Ishikawa (cell line): Measurements from ENCODE around the gene GYG2.

Experiments
- CEBPB ChIP-seq: IDR thresholded peaks from 2 replicates; pipeline ENCODE4 v1.6.1; 2012
- CREB1 ChIP-seq: IDR thresholded peaks from 2 replicates; pipeline ENCODE4 v1.6.1; 2012; ENCODE audit warnings: low read depth
- EGR1 ChIP-seq: IDR thresholded peaks from 2 replicates; pipeline ENCODE4 v1.6.1; 2012
- EP300 ChIP-seq: IDR thresholded peaks from 2 replicates; pipeline ENCODE4 v1.6.1; 2012; ENCODE audit warnings: borderline replicate concordance
- FOXM1 ChIP-seq: IDR thresholded peaks from 2 replicates; pipeline ENCODE4 v1.6.1; 2012; ENCODE audit warnings: low read depth, borderline replicate concordance
- NFIC ChIP-seq: IDR thresholded peaks from 2 replicates; pipeline ENCODE4 v1.6.1; 2012
- RAD21 ChIP-seq: IDR thresholded peaks from 2 replicates; pipeline ENCODE4 v1.6.1; 2012; ENCODE audit warnings: low read depth
- TAF1 ChIP-seq: IDR thresholded peaks from 2 replicates; pipeline ENCODE4 v1.6.1; 2012; ENCODE audit warnings: low read depth, mild to moderate bottlenecking
- TCF12 ChIP-seq: IDR thresholded peaks from 2 replicates; pipeline ENCODE4 v1.6.1; 2012; ENCODE audit warnings: low read depth
- TEAD4 ChIP-seq: IDR thresholded peaks from 2 replicates; pipeline ENCODE4 v1.6.1; 2012
- YY1 ChIP-seq: IDR thresholded peaks from 2 replicates; pipeline ENCODE4 v1.6.1; 2012; ENCODE audit warnings: low read depth
- ZBTB7A ChIP-seq: IDR thresholded peaks from 2 replicates; pipeline ENCODE4 v1.6.1; 2012; ENCODE audit warnings: low read depth
- TF ChIP-seq, protein P1 (sequence below): IDR thresholded peaks from 2 replicates; pipeline ENCODE4 v1.6.1; 2012; ENCODE audit warnings: low read depth, mild to moderate bottlenecking
- TF ChIP-seq, protein P2 (sequence below): IDR thresholded peaks from 2 replicates; pipeline ENCODE4 v1.6.1; 2012
- TF ChIP-seq, protein P3 (sequence below): IDR thresholded peaks from 2 replicates; pipeline ENCODE4 v1.6.1; 2012

The GYG2 gene

DNA sequence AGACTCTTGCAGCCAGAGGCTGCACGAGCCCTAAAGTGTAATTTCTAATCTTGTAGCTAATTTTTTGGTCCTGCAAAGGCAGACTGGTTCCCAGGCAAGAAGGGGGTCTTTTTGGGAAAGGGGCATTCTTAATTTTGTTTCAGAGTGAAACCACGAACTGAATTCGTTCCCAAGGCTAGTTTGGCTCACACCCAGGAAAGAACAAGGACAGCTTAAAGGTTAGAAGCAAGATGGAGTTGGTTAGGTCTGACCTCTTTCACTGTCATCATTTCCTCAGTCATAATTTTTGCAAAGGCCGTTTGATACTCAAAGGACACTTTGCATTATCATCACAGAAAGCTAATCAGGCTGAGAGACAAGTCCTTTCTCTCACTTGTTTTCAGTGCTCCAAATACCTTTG is 46.0 kb upstream of the GYG2 start:
- TF ChIP-seq FOXM1, result no peak
- no peak for TF ChIP-seq TEAD4
- no peak for TF ChIP-seq TCF12
- TF ChIP-seq, protein P1, sequence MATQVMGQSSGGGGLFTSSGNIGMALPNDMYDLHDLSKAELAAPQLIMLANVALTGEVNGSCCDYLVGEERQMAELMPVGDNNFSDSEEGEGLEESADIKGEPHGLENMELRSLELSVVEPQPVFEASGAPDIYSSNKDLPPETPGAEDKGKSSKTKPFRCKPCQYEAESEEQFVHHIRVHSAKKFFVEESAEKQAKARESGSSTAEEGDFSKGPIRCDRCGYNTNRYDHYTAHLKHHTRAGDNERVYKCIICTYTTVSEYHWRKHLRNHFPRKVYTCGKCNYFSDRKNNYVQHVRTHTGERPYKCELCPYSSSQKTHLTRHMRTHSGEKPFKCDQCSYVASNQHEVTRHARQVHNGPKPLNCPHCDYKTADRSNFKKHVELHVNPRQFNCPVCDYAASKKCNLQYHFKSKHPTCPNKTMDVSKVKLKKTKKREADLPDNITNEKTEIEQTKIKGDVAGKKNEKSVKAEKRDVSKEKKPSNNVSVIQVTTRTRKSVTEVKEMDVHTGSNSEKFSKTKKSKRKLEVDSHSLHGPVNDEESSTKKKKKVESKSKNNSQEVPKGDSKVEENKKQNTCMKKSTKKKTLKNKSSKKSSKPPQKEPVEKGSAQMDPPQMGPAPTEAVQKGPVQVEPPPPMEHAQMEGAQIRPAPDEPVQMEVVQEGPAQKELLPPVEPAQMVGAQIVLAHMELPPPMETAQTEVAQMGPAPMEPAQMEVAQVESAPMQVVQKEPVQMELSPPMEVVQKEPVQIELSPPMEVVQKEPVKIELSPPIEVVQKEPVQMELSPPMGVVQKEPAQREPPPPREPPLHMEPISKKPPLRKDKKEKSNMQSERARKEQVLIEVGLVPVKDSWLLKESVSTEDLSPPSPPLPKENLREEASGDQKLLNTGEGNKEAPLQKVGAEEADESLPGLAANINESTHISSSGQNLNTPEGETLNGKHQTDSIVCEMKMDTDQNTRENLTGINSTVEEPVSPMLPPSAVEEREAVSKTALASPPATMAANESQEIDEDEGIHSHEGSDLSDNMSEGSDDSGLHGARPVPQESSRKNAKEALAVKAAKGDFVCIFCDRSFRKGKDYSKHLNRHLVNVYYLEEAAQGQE, result no peak
- TF ChIP-seq, protein P2, sequence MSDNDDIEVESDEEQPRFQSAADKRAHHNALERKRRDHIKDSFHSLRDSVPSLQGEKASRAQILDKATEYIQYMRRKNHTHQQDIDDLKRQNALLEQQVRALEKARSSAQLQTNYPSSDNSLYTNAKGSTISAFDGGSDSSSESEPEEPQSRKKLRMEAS, result no peak
- TF ChIP-seq EGR1, result no peak
- TF ChIP-seq TAF1, result no peak
- TF ChIP-seq RAD21, result no peak
- TF ChIP-seq EP300, result no peak
- no peak for TF ChIP-seq CEBPB
- no peak for TF ChIP-seq YY1
- TF ChIP-seq, protein P3, sequence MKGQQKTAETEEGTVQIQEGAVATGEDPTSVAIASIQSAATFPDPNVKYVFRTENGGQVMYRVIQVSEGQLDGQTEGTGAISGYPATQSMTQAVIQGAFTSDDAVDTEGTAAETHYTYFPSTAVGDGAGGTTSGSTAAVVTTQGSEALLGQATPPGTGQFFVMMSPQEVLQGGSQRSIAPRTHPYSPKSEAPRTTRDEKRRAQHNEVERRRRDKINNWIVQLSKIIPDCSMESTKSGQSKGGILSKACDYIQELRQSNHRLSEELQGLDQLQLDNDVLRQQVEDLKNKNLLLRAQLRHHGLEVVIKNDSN, result no peak
- no peak for TF ChIP-seq CREB1
- no peak for TF ChIP-seq NFIC
- no peak for TF ChIP-seq ZBTB7A

DNA sequence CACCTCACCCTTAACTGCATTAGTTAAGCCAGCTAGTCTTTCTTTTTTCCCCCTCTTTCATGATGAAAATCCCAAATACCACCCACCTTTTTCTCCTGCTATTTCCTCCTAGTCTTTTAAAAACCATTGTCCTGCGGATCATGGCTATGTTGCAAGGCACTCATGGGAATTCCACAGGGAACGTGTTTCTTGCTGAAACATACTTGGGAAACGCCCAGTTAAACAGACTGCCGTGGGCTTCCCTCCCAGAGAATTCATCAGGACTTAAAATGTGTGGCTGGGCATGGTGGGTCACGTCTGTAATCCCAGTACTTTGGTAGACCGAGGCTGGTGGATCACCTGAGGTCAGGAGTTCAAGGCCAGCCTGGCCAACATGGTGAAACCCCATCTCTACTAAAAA is 44.7 kb upstream of the GYG2 start:
- TF ChIP-seq NFIC (no peak), TAF1 (no peak), CREB1 (no peak), ZBTB7A (no peak), EP300 (no peak), RAD21 (no peak)
- TF ChIP-seq, protein P1, result no peak
- TF ChIP-seq, protein P2, result no peak

DNA sequence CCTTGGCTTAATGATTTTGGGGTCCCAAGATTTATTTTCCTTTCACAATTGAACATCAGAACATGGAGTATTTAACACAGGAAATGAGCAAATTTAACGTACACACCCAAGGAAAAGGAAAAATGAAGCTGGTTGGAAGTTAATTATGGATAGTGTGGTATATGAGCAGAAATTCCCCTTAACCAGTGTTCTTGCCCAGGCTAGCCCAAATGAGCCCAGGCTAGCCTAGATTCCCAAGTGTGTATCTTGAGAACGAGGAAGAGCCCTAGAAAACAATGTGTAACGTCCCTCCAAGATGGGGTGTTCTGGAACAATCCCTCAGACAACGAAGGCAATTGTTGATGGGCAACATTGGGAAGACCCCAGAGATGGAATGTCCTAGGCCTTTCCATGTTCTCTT is 43.2 kb upstream of the GYG2 start:
- TF ChIP-seq, protein P2, result no peak
- TF ChIP-seq EP300, result no peak
- TF ChIP-seq ZBTB7A, result no peak
- TF ChIP-seq EGR1, result no peak
- no peak for TF ChIP-seq TCF12
- TF ChIP-seq FOXM1, result no peak
- no peak for TF ChIP-seq CEBPB
- TF ChIP-seq, protein P3, result no peak
- TF ChIP-seq RAD21, result no peak
- TF ChIP-seq TAF1, result no peak
- no peak for TF ChIP-seq CREB1
- TF ChIP-seq YY1, result no peak
- TF ChIP-seq TEAD4, result no peak
- TF ChIP-seq, protein P1, result no peak
- TF ChIP-seq NFIC, result no peak

DNA sequence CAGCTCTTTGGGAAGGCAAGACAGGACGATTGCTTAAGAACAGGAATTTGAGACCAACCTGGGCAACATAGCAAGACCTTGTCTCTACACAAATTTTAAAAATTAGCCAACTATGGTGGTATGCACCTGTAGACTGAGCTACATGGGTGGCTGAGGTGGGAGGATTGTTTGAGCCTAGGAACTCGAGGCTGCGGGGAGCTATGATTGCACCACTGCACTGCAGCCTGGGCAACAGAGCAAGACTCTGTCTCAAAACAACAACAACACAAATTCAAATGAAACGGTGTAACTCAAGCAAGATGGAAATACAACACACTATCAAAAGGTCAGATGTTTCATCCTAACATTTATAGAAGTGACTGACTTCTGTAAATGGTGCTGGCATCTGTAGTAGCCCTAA is 39.8 kb upstream of the GYG2 start:
- TF ChIP-seq TCF12 (no peak), ZBTB7A (no peak), TEAD4 (no peak), EGR1 (no peak), CEBPB (no peak), EP300 (no peak)
- TF ChIP-seq, protein P1, result no peak
